Transverse colon (tissue), 3 donors: Measurements from ENCODE around the gene RDH5.

ENCODE experiments used
- CTCF ChIP-seq, 5 experiments: fragments of 200-600 bp in 3 of 5; fragments of 450-650 bp in 2 of 5; sonication (generic) in 3 of 5; IDR thresholded peaks; 1 replicate in 2 of 5; 2 replicates in 3 of 5; pipeline ENCODE4 v1.5.1; 2016 to 2017; ENCODE audit warnings: antibody characterized with exemption in 5 of 5, inconsistent platforms in 3 of 5, mild to moderate bottlenecking in 2 of 5, moderate library complexity in 1 of 5
- POLR2A ChIP-seq: fragments of 450-650 bp; IDR thresholded peaks from one replicate; pipeline ENCODE4 v1.6.1; 2016; ENCODE audit warnings: antibody characterized with exemption, mild to moderate bottlenecking, moderate library complexity

- TF ChIP-seq POLR2A (no peak), CTCF (IDR thresholded peaks at IDR 0.05) (no peak)
Observed at GRCh38 chr12:55737581-55738122, 17.5 kb downstream of the RDH5 start.
